IMR-90 (cell line): Measurements from ENCODE around the gene OPCML. TPM values are rescaled to one million over a fixed set of nuclear protein-coding genes. Genes with fewer than 3 reads are reported as not detected.

Source experiments
- ATAC-seq: fragments of 200-7000 bp; cut with Tn5 transposase; 2 replicates; pipeline ENCODE4 v1.9.1; 2020; ENCODE audit warnings: low read depth, mild to moderate bottlenecking, moderate library complexity
- BruUV-seq: library from RNA; stranded (reverse); fragments of 400-500 nt; replicated peaks from 2 replicates; lab custom pipeline; 2021; lab: Mats Ljungman, UMichigan
- CTCF ChIA-PET: fragments of 300-600 bp; formaldehyde crosslinking; extraction: SDS; loops from one replicate; lab custom pipeline; 2021; ENCODE audit warnings: antibody characterized with exemption; lab: Yijun Ruan, JAX
- POLR2A ChIA-PET: fragments of 300-600 bp; sonication (Branson Sonifier 250); formaldehyde crosslinking; loops from one replicate; lab custom pipeline; 2022; ENCODE audit warnings: antibody characterized with exemption; ENCODE audit not compliant: unreplicated experiment; lab: Charles Lee
- DNase-seq: peaks from one replicate; pipeline ENCODE4 v3.0.0; 2013
- H2AFZ ChIP-seq: replicated peaks from 2 replicates; pipeline ENCODE3; 2013; ENCODE audit warnings: low read length, mild to moderate bottlenecking; ENCODE audit not compliant: poor library complexity
- H2AK5ac ChIP-seq: 2 replicates; pipeline ENCODE4 v1.6.1; 2013; ENCODE audit warnings: low read depth, low read length, inconsistent platforms
- H2AK9ac ChIP-seq: replicated peaks from 2 replicates; pipeline ENCODE3; 2013; ENCODE audit warnings: mild to moderate bottlenecking, low read depth, low read length, moderate library complexity; ENCODE audit not compliant: poor library complexity
- H2BK120ac ChIP-seq: 2 replicates; pipeline ENCODE4 v1.6.1; 2013; ENCODE audit warnings: low read depth, low read length, inconsistent platforms
- H2BK15ac ChIP-seq: 3 replicates; pipeline ENCODE4 v1.6.1; 2013; ENCODE audit warnings: low read depth, low read length, inconsistent platforms
- H2BK20ac ChIP-seq: 2 replicates; pipeline ENCODE4 v1.6.1; 2013; ENCODE audit warnings: low read depth, mild to moderate bottlenecking, inconsistent platforms, low read length, moderate library complexity
- H2BK5ac ChIP-seq: 2 replicates; pipeline ENCODE4 v1.6.1; 2013; ENCODE audit warnings: mild to moderate bottlenecking, low read depth, low read length, inconsistent platforms; ENCODE audit not compliant: poor library complexity, severe bottlenecking
- H3K14ac ChIP-seq: replicated peaks from 2 replicates; pipeline ENCODE4 v1.6.1; 2013; ENCODE audit warnings: low read depth, low read length, inconsistent platforms
- H3K18ac ChIP-seq: 2 replicates; pipeline ENCODE4 v1.6.1; 2013; ENCODE audit warnings: low read depth, low read length, control low read depth
- H3K23ac ChIP-seq: 2 replicates; pipeline ENCODE4 v1.6.1; 2013; ENCODE audit warnings: low read depth, low read length, inconsistent platforms
- H3K27ac ChIP-seq: 2 replicates; pipeline ENCODE4 v1.5.1; 2013; ENCODE audit warnings: mild to moderate bottlenecking, control low read depth, low read length; ENCODE audit not compliant: insufficient read depth
- H3K27me3 ChIP-seq: 2 replicates; pipeline ENCODE4 v1.6.1; 2013; ENCODE audit warnings: low read length; ENCODE audit not compliant: control insufficient read depth, insufficient read depth
- H3K36me3 ChIP-seq: 2 replicates; pipeline ENCODE4 v1.6.1; 2013; ENCODE audit warnings: low read length, mixed read lengths; ENCODE audit not compliant: control insufficient read depth, insufficient read depth
- H3K4ac ChIP-seq: 2 replicates; pipeline ENCODE4 v1.6.1; 2013; ENCODE audit warnings: low read depth, low read length, inconsistent platforms
- H3K4me1 ChIP-seq: 2 replicates; pipeline ENCODE4 v1.6.1; 2013; ENCODE audit warnings: low read length, mixed read lengths; ENCODE audit not compliant: control insufficient read depth, insufficient read depth
- H3K4me2 ChIP-seq: 2 replicates; pipeline ENCODE4 v1.6.1; 2013; ENCODE audit warnings: low read depth, mild to moderate bottlenecking, control low read depth, low read length, moderate library complexity
- H3K4me3 ChIP-seq: 2 replicates; pipeline ENCODE4 v1.5.1; 2013; ENCODE audit warnings: low read depth, mild to moderate bottlenecking, control low read depth, low read length, moderate library complexity; ENCODE audit not compliant: insufficient read depth
- H3K56ac ChIP-seq: 2 replicates; pipeline ENCODE4 v1.6.1; 2013; ENCODE audit warnings: low read length, inconsistent platforms; ENCODE audit not compliant: insufficient read depth; ENCODE audit errors: extremely low read depth
- H3K79me1 ChIP-seq, 2 experiments: 2 replicates each; pipeline ENCODE4 v1.6.1; 2013; ENCODE audit warnings: low read length in 2 of 2, inconsistent platforms in 1 of 2, low read depth in 1 of 2
- H3K9ac ChIP-seq: 2 replicates; pipeline ENCODE4 v1.6.1; 2013; ENCODE audit warnings: low read depth, low read length, control low read depth
- H3K9me1 ChIP-seq: 2 replicates; pipeline ENCODE4 v1.6.1; 2013; ENCODE audit warnings: low read length, inconsistent platforms; ENCODE audit not compliant: insufficient read depth
- H3K9me3 ChIP-seq: 2 replicates; pipeline ENCODE4 v1.6.1; 2013; ENCODE audit warnings: low read length; ENCODE audit not compliant: control insufficient read depth, insufficient read depth
- H4K20me1 ChIP-seq: 2 replicates; pipeline ENCODE4 v1.6.1; 2013; ENCODE audit warnings: low read length, inconsistent platforms; ENCODE audit not compliant: insufficient read depth
- H4K5ac ChIP-seq: 2 replicates; pipeline ENCODE4 v1.6.1; 2013; ENCODE audit warnings: mild to moderate bottlenecking, low read depth, low read length, control low read depth
- H4K8ac ChIP-seq, 2 experiments: 2 replicates each; pipeline ENCODE4 v1.6.1; 2013; ENCODE audit warnings: low read depth in 2 of 2, low read length in 2 of 2, control low read depth in 1 of 2, inconsistent platforms in 1 of 2
- H4K91ac ChIP-seq: 2 replicates; pipeline ENCODE4 v1.6.1; 2013; ENCODE audit warnings: low read depth, low read length, inconsistent platforms; ENCODE audit not compliant: insufficient read depth
- BHLHE40 ChIP-seq: fragments of 150-350 bp; IDR thresholded peaks from 2 replicates; pipeline ENCODE4 v1.6.1; 2016; ENCODE audit warnings: mild to moderate bottlenecking, low read depth, low read length
- CEBPB ChIP-seq: IDR thresholded peaks from 2 replicates; pipeline ENCODE4 v1.6.1; 2012; ENCODE audit warnings: low read depth, low read length, improper control_type of control experiment
- CHD1 ChIP-seq: IDR thresholded peaks from 2 replicates; pipeline ENCODE4 v1.6.1; 2012; ENCODE audit warnings: low read depth, low read length, improper control_type of control experiment
- CTCF ChIP-seq: conservative IDR thresholded peaks from 2 replicates; pipeline ENCODE4 v1.5.1; 2012; ENCODE audit warnings: mild to moderate bottlenecking, low read depth, low read length, improper control_type of control experiment
- FOS ChIP-seq: fragments of 150-350 bp; IDR thresholded peaks from 2 replicates; pipeline ENCODE4 v1.6.1; 2016; ENCODE audit warnings: low read depth, low read length
- MAFK ChIP-seq: IDR thresholded peaks from 2 replicates; pipeline ENCODE4 v1.6.1; 2012; ENCODE audit warnings: low read depth, low read length, improper control_type of control experiment
- MAZ ChIP-seq: IDR thresholded peaks from 2 replicates; pipeline ENCODE4 v1.6.1; 2012; ENCODE audit warnings: low read depth, mild to moderate bottlenecking, low read length, improper control_type of control experiment, moderate library complexity, borderline replicate concordance
- MXI1 ChIP-seq: IDR thresholded peaks from 2 replicates; pipeline ENCODE4 v1.6.1; 2012; ENCODE audit warnings: low read depth, mild to moderate bottlenecking, low read length, moderate library complexity, borderline replicate concordance
- NFE2L2 ChIP-seq: fragments of 150-350 bp; IDR thresholded peaks from 2 replicates; pipeline ENCODE4 v1.6.1; 2016; ENCODE audit warnings: low read depth, mild to moderate bottlenecking, low read length
- POLR2A ChIP-seq: IDR thresholded peaks from 2 replicates; pipeline ENCODE4 v1.6.1; 2012; ENCODE audit warnings: mild to moderate bottlenecking, low read depth, low read length
- RAD21 ChIP-seq: IDR thresholded peaks from 2 replicates; pipeline ENCODE4 v1.6.1; 2012; ENCODE audit warnings: low read length, improper control_type of control experiment
- RCOR1 ChIP-seq: IDR thresholded peaks from 2 replicates; pipeline ENCODE4 v1.6.1; 2012; ENCODE audit warnings: mild to moderate bottlenecking, low read length, improper control_type of control experiment; ENCODE audit not compliant: insufficient replicate concordance
- RFX5 ChIP-seq: IDR thresholded peaks from 2 replicates; pipeline ENCODE4 v1.8.0; 2012; ENCODE audit warnings: low read depth, mild to moderate bottlenecking, low read length, moderate library complexity
- SMC3 ChIP-seq: fragments of 150-350 bp; IDR thresholded peaks from 2 replicates; pipeline ENCODE4 v1.6.1; 2016; ENCODE audit warnings: low read depth, mild to moderate bottlenecking, antibody characterized with exemption, low read length, moderate library complexity
- USF2 ChIP-seq: fragments of 150-350 bp; IDR thresholded peaks from 2 replicates; pipeline ENCODE4 v1.6.1; 2017; ENCODE audit warnings: mild to moderate bottlenecking, antibody characterized with exemption, low read length, low read depth
- WGBS, 2 experiments: methylation state at CpG; one replicate each; pipeline versions ENCODE4 v1.1.5 to v1.1.7; 2013; ENCODE audit warnings: missing lambda C conversion rate in 2 of 2; ENCODE audit not compliant: insufficient read length in 1 of 2; ENCODE audit errors: extremely low coverage in 2 of 2; 5-methylcytosine and 5-hydroxymethylcytosine counted together
- dilution Hi-C: fragments of 300-500 bp; cut with HindIII; formaldehyde crosslinking; loops from one replicate; pipeline ENCODE4 v1.14.3; 2018; ENCODE audit warnings: low sequenced_read_pairs; ENCODE audit not compliant: unreplicated experiment
- in situ Hi-C: fragments of 300-500 bp; cut with MboI; formaldehyde crosslinking; loops from 3 replicates; pipeline ENCODE4 v1.14.3; 2019; ENCODE audit warnings: low sequenced_read_pairs, inconsistent platforms, mixed read lengths
- intact Hi-C: fragments of 100-400 bp; cut with micrococcal nuclease; formaldehyde crosslinking; loops from 2 replicates; pipeline ENCODE4 v1.10.0; 2022
- polyA plus RNA-seq, 3 experiments: library from polyadenylated mRNA; depleted of rRNA; stranded (reverse); fragments of >200 nt; gene quantifications; 2 replicates each; pipeline ENCODE4 v1.2.3, GENCODE V29; 2012; ENCODE audit warnings: low replicate concordance in 1 of 3
- total RNA-seq: library from RNA; depleted of rRNA; stranded (reverse); fragments of >200 nt; gene quantifications from 2 replicates; pipeline ENCODE4 v1.2.3, GENCODE V29; 2012
- TF ChIP-seq, protein P1 (sequence below): fragments of 150-350 bp; IDR thresholded peaks from 2 replicates; pipeline ENCODE4 v1.6.1; 2016; ENCODE audit warnings: low read depth, mild to moderate bottlenecking, low read length, moderate library complexity, borderline replicate concordance

OPCML gene
- total and polyA plus RNA-seq, 2 of the 4 experiments (the other 2 are of a cell fraction): under 0.01 to 2.6 TPM

DNA sequence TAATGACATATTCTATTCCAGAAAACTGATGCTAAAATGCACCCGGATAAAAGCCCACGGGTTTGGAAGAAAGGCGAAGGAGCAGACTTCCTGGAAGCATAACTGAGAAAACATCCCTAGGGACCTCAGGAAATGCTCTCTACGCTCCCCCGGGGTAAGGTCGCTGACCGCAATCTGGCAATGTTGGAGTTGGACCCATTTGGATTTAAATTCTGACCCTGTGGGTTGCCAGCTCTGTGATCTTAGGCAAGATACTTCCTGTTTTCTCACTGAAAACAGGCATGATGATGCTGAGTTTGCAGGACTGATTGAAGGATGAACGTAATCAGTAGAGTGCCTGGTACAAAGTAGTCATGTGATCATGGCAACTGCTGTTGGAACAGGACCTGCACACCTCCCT lies 1107.9 kb downstream of the OPCML start:
- TF ChIP-seq RAD21 (no peak), CEBPB (no peak), USF2 (no peak), SMC3 (no peak), BHLHE40 (no peak), CHD1 (no peak), MAZ (no peak), FOS (no peak), NFE2L2 (no peak), RCOR1 (no peak), RFX5 (no peak), POLR2A (no peak), MAFK (no peak), MXI1 (no peak), CTCF (no peak)
- TF ChIP-seq, protein P1, sequence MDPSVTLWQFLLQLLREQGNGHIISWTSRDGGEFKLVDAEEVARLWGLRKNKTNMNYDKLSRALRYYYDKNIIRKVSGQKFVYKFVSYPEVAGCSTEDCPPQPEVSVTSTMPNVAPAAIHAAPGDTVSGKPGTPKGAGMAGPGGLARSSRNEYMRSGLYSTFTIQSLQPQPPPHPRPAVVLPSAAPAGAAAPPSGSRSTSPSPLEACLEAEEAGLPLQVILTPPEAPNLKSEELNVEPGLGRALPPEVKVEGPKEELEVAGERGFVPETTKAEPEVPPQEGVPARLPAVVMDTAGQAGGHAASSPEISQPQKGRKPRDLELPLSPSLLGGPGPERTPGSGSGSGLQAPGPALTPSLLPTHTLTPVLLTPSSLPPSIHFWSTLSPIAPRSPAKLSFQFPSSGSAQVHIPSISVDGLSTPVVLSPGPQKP: no peak

More for the DNA sequence above, 1107.9 kb downstream of the OPCML start:
- Histone ChIP-seq H3K79me1 (no peaks in the 10 kb centered on the region), H3K4me2 (no peak overlapping the region), H3K56ac (no peak overlapping the region), H3K4ac (no peak overlapping the region), H2BK120ac (no peak overlapping the region), H3K9ac (no peak overlapping the region), H2AK9ac (no peak overlapping the region), H3K4me1 (no peaks in the 10 kb centered on the region), H4K8ac (no peak overlapping the region), H3K36me3 (no peaks in the 10 kb centered on the region), H3K23ac (no peak overlapping the region), H2BK15ac (no peak overlapping the region), H3K27me3 (no peaks in the 10 kb centered on the region), H4K20me1 (no peaks in the 10 kb centered on the region), H4K91ac (no peak overlapping the region), H2BK20ac (no peak overlapping the region), H2BK5ac (no peak overlapping the region), H2AK5ac (no peak overlapping the region), H4K5ac (no peak overlapping the region), H3K27ac (no peak overlapping the region), H3K18ac (no peak overlapping the region), H3K4me3 (no peak overlapping the region), H2AFZ (no peak overlapping the region), H3K9me1 (no peaks in the 10 kb centered on the region), H3K14ac (no peak overlapping the region), H3K9me3 (no peaks in the 10 kb centered on the region)
- ATAC-seq (no peak), DNase-seq (no peak)
- no TSS peak for BruUV-seq
- intact Hi-C loops (no loop called here), in situ Hi-C loops (no loop called here), dilution Hi-C loops (no loop called here)
- WGBS, 2 experiments: no CpG with 5 or more reads among the region's 8 CpGs
- ChIA-PET CTCF (no interaction called here), POLR2A (no interaction called here)
